ENCODE measurements around the gene MAP3K13. TPM values are rescaled to one million over a fixed set of nuclear protein-coding genes. Genes with fewer than 3 reads are reported as not detected.
"Not testable (repeated sequence)": the region's sequence is repeated elsewhere in the genome, so short reads cannot be mapped to it uniquely, and the experiment has no call there.

MAP3K13 gene
- total and polyA plus RNA-seq, 2 donors (not counting 1 experiment from before 2014, with no cell fraction given): 15.0 to 28.2 TPM

DNA sequence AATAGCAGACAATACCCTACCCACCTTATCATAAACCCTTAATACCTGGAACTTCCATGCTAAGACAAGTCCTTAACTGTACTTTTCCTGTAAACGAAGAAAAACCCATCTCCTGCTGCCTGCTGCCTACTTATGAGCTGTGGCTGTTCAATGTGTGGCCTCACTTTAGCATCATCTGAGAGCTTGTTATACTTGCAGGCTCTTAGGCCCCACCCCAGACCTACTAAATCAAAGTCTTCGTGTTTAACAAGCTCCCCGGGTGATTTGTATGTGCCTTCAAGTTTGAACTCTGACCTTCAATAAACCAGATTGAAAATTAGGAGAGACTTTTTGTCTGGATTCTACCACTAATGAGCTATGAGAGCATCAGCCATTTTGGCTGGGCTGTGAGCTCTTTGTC is 106.6 kb downstream of the MAP3K13 start:
- Histone ChIP-seq H3K4me3 (replicated peaks in 1 of 4; ENCODE audit: control extremely low read depth in 1 of 4, insufficient read depth in 1 of 4, low read depth in 3 of 4, low read length in 4 of 4) (no peak overlapping the region), H3K79me2 (ENCODE audit: control insufficient read depth, insufficient read depth, low read length) (no peaks in the 10 kb centered on the region), H3K4me2 (ENCODE audit: extremely low read depth, insufficient read depth, low read length) (no peak overlapping the region), H3K4me1 (ENCODE audit: control insufficient read depth, extremely low read depth, insufficient read depth, low read length) (no peaks in the 10 kb centered on the region), H4K20me1 (ENCODE audit: control insufficient read depth, extremely low read depth, insufficient read depth, low read length) (no peaks in the 10 kb centered on the region), H3K9me3 (ENCODE audit: control insufficient read depth, insufficient read depth, low read depth, low read length) (no peaks in the 10 kb centered on the region), H3K36me3 (ENCODE audit: control insufficient read depth, insufficient read depth, low read length) (peaks cover 2% of the 10 kb centered on the region), H2AFZ (ENCODE audit: low read length) (no peak overlapping the region), H3K27ac (ENCODE audit: insufficient read depth, low read length) (no peak overlapping the region), H3K9ac (ENCODE audit: insufficient read depth, low read length) (no peak overlapping the region), H3K27me3 (ENCODE audit: control insufficient read depth, insufficient read depth, low read length) (no peaks in the 10 kb centered on the region)
- DNase-seq (ENCODE audit: low read depth in 2 of 2): no peak
- TF ChIP-seq, protein P1, sequence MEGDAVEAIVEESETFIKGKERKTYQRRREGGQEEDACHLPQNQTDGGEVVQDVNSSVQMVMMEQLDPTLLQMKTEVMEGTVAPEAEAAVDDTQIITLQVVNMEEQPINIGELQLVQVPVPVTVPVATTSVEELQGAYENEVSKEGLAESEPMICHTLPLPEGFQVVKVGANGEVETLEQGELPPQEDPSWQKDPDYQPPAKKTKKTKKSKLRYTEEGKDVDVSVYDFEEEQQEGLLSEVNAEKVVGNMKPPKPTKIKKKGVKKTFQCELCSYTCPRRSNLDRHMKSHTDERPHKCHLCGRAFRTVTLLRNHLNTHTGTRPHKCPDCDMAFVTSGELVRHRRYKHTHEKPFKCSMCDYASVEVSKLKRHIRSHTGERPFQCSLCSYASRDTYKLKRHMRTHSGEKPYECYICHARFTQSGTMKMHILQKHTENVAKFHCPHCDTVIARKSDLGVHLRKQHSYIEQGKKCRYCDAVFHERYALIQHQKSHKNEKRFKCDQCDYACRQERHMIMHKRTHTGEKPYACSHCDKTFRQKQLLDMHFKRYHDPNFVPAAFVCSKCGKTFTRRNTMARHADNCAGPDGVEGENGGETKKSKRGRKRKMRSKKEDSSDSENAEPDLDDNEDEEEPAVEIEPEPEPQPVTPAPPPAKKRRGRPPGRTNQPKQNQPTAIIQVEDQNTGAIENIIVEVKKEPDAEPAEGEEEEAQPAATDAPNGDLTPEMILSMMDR (conservative IDR thresholded peaks at IDR 0.05 in 1 of 2, IDR thresholded peaks at IDR 0.05 in 1 of 2; ENCODE audit: low read depth in 1 of 2, low read length in 2 of 2): no peak
- no peak for TF ChIP-seq EZH2 (IDR thresholded peaks at IDR 0.05; ENCODE audit: low read length, missing control alignments)

DNA sequence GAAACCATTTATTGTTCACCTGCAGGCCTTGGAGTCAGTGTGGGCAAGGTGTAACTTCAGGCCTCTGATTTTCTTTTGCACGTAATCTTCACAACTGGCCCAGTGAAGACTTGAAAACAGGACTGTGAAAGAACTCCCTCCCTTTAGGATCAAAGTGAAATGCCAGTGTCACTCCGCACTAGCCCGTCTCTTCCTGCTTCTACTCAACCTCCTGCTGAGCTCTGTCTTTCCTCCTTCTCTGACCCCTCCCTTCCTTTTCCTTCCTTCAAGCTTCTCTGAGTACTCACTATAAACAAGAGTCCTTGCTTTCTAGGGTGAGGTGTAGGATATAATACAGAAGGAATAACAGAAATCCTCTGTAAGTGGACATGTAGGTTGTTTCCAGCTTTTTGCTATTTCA is 107.4 kb downstream of the MAP3K13 start:
- Histone ChIP-seq H4K20me1 (ENCODE audit: control insufficient read depth, extremely low read depth, insufficient read depth, low read length) (no peaks in the 10 kb centered on the region), H3K4me1 (ENCODE audit: control insufficient read depth, extremely low read depth, insufficient read depth, low read length) (no peaks in the 10 kb centered on the region), H3K27ac (ENCODE audit: insufficient read depth, low read length) (no peak overlapping the region), H2AFZ (ENCODE audit: low read length) (no peak overlapping the region), H3K9me3 (ENCODE audit: control insufficient read depth, insufficient read depth, low read depth, low read length) (no peaks in the 10 kb centered on the region), H3K9ac (ENCODE audit: insufficient read depth, low read length) (no peak overlapping the region), H3K79me2 (ENCODE audit: control insufficient read depth, insufficient read depth, low read length) (no peaks in the 10 kb centered on the region), H3K27me3 (ENCODE audit: control insufficient read depth, insufficient read depth, low read length) (no peaks in the 10 kb centered on the region), H3K36me3 (ENCODE audit: control insufficient read depth, insufficient read depth, low read length) (peaks cover 2% of the 10 kb centered on the region), H3K4me2 (ENCODE audit: extremely low read depth, insufficient read depth, low read length) (no peak overlapping the region), H3K4me3 (replicated peaks in 1 of 4; ENCODE audit: control extremely low read depth in 1 of 4, insufficient read depth in 1 of 4, low read depth in 3 of 4, low read length in 4 of 4) (no peak overlapping the region)
- TF ChIP-seq, protein P1 (conservative IDR thresholded peaks at IDR 0.05 in 1 of 2, IDR thresholded peaks at IDR 0.05 in 1 of 2; ENCODE audit: low read depth in 1 of 2, low read length in 2 of 2): no peak
- no peak for TF ChIP-seq EZH2 (IDR thresholded peaks at IDR 0.05; ENCODE audit: low read length, missing control alignments)
- DNase-seq (ENCODE audit: low read depth in 2 of 2): no peak

DNA sequence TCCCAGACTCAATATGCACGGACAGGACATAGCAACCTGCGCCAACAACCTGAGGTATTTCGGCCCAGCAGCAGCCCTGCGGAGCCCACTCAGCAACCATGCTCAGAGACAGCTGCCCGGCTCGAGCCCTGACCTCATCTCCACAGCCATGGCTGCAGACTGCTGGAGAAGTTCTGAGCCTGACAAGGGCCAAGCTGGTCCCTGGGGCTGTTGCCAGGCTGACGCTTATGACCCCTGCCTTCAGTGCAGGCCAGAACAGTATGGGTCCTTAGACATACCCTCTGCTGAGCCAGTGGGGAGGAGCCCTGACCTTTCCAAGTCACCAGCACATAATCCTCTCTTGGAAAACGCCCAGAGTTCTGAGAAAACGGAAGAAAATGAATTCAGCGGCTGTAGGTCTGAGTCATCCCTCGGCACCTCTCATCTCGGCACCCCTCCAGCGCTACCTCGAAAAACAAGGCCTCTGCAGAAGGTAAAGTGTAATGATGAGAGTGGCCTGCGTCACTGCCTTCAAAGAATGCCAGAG is 110.4 kb downstream of the MAP3K13 start:
- Histone ChIP-seq H3K4me3 (replicated peaks in 1 of 4; ENCODE audit: control extremely low read depth in 1 of 4, insufficient read depth in 1 of 4, low read depth in 3 of 4, low read length in 4 of 4) (no peak overlapping the region), H3K27me3 (ENCODE audit: control insufficient read depth, insufficient read depth, low read length) (no peaks in the 10 kb centered on the region), H3K9ac (ENCODE audit: insufficient read depth, low read length) (no peak overlapping the region), H2AFZ (ENCODE audit: low read length) (no peak overlapping the region), H3K27ac (ENCODE audit: insufficient read depth, low read length) (no peak overlapping the region), H3K4me2 (ENCODE audit: extremely low read depth, insufficient read depth, low read length) (no peak overlapping the region), H3K9me3 (ENCODE audit: control insufficient read depth, insufficient read depth, low read depth, low read length) (no peaks in the 10 kb centered on the region), H4K20me1 (ENCODE audit: control insufficient read depth, extremely low read depth, insufficient read depth, low read length) (no peaks in the 10 kb centered on the region), H3K4me1 (ENCODE audit: control insufficient read depth, extremely low read depth, insufficient read depth, low read length) (no peaks in the 10 kb centered on the region), H3K79me2 (ENCODE audit: control insufficient read depth, insufficient read depth, low read length) (no peaks in the 10 kb centered on the region), H3K36me3 (ENCODE audit: control insufficient read depth, insufficient read depth, low read length) (peaks cover 2% of the 10 kb centered on the region)
- TF ChIP-seq EZH2 (IDR thresholded peaks at IDR 0.05; ENCODE audit: low read length, missing control alignments): no peak
- TF ChIP-seq, protein P1 (conservative IDR thresholded peaks at IDR 0.05 in 1 of 2, IDR thresholded peaks at IDR 0.05 in 1 of 2; ENCODE audit: low read depth in 1 of 2, low read length in 2 of 2): no peak
- peak in 1 of 2 donors; percentile 73 for DNase-seq (ENCODE audit: low read depth in 2 of 2)

DNA sequence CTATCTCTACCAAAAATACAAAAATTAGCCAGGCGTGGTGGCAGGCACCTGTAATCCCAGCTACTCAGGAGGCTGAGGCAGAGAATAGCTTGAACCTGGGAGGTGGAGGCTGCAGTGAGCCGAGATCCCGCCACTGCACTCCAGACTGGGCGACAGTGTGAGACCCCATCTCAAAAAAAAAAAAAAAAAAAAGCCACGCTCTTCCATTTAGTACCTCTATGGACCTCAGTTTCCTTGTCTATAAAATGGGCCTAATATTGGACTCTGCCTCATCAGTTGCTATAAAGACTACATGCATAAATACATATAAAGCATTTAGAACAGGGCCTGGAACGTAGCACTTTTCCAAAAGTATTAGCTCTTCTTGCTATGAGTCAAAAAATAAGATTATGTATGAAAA is 112.0 kb downstream of the MAP3K13 start:
- H2AFZ ChIP-seq (ENCODE audit: low read length); H3K27me3 ChIP-seq (ENCODE audit: control insufficient read depth, insufficient read depth, low read length); H3K9me3 ChIP-seq (ENCODE audit: control insufficient read depth, insufficient read depth, low read depth, low read length); H3K4me3 ChIP-seq (replicated peaks in 1 of 4; ENCODE audit: control extremely low read depth in 1 of 4, insufficient read depth in 1 of 4, low read depth in 3 of 4, low read length in 4 of 4); H3K27ac ChIP-seq (ENCODE audit: insufficient read depth, low read length); H4K20me1 ChIP-seq (ENCODE audit: control insufficient read depth, extremely low read depth, insufficient read depth, low read length); H3K79me2 ChIP-seq (ENCODE audit: control insufficient read depth, insufficient read depth, low read length); H3K4me2 ChIP-seq (ENCODE audit: extremely low read depth, insufficient read depth, low read length); H3K9ac ChIP-seq (ENCODE audit: insufficient read depth, low read length); H3K36me3 ChIP-seq (ENCODE audit: control insufficient read depth, insufficient read depth, low read length); DNase-seq (ENCODE audit: low read depth in 2 of 2); H3K4me1 ChIP-seq (ENCODE audit: control insufficient read depth, extremely low read depth, insufficient read depth, low read length): not testable (repeated sequence)

Measured in fibroblast of lung (primary cell).